AG04449 (cell line): Measurements from ENCODE around the gene BHLHA15.

Experiments used
- CTCF ChIA-PET: fragments of 350-600 bp; formaldehyde crosslinking; extraction: SDS; loops from one replicate; lab custom pipeline; 2021; ENCODE audit warnings: antibody characterized with exemption; lab: Yijun Ruan, JAX
- POLR2A ChIA-PET: fragments of 400-600, 350-600 bp; formaldehyde crosslinking; extraction: SDS; loops from one replicate; lab custom pipeline; 2020; ENCODE audit warnings: antibody characterized with exemption, inconsistent platforms; lab: Yijun Ruan, JAX
- DNase-seq: peaks from one replicate; pipeline ENCODE4 v3.0.0-alpha.2; 2010; ENCODE audit warnings: low read depth, low spot score
- H3K4me3 ChIP-seq: 2 replicates; pipeline ENCODE4 v1.5.1; 2011; ENCODE audit warnings: low read depth, mild to moderate bottlenecking, control low read depth, low read length
- TF ChIP-seq, protein P1 (sequence below): IDR thresholded peaks from one replicate; pipeline ENCODE4 v1.5.1; 2011; ENCODE audit warnings: mild to moderate bottlenecking, moderate library complexity, low read length, control low read depth, inconsistent platforms; ENCODE audit not compliant: insufficient read depth; ENCODE audit errors: missing control alignments

BHLHA15 gene

DNA sequence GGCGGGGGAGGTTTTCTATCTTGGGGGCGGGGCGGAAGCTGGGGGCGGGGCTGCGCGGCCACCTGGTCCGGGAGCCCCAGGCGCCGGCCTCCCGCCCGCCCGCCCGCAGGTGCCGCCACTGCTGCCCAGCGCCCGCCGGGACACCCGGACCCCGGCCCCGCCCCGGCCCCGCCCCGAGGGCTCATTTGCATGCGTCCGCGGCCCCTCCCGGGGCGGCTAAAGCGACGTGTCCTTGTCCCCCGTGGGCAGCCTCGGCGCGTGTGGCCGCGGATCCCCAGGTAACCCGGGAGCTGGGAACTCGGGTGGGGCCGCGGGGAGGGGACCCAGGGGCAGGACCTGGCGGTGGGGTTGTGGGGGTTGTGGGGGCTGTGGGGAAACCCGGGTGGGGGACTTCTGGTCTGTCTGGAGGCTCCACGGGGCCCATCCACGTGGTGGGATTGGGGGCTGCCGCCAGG is at the start of gene BHLHA15:
Gene BHLHA15, plus strand, starts transcription at position 219 of the 455 bp plus-strand sequence. CDS start 871 bp downstream, outside the sequence.
- POLR2A ChIA-PET, result no interaction called here
- H3K4me3 ChIP-seq, result peak within 1 kb of the TSS; percentile 46

DNA sequence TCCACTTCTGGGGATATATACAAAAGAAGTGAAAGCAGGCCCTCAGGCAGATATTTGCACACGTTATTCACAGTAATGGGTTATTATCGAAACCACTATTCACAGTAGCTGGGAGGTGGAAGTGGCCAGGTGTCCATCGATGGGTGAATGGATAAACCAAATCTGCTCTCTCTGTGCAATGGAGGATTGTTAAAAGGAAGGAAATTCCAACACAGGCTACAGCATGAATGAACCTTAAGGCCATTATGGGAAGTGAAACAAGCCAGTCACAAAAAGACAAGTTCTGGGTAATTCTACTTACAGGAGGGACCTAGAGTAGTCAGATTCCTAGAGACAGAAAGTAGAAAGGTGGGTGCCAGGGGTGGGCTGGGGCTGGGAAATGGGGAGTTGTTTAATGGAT is 48.5 kb upstream of the BHLHA15 start:
- CTCF ChIA-PET, result interaction anchor here (0.8 to 16.2 kb wide), 5 partner anchors 26 to 144 kb away, joined by 3 to 544 read pairs (median 3); partner anchors contain the start of gene LMTK2
- TF ChIP-seq, protein P1, sequence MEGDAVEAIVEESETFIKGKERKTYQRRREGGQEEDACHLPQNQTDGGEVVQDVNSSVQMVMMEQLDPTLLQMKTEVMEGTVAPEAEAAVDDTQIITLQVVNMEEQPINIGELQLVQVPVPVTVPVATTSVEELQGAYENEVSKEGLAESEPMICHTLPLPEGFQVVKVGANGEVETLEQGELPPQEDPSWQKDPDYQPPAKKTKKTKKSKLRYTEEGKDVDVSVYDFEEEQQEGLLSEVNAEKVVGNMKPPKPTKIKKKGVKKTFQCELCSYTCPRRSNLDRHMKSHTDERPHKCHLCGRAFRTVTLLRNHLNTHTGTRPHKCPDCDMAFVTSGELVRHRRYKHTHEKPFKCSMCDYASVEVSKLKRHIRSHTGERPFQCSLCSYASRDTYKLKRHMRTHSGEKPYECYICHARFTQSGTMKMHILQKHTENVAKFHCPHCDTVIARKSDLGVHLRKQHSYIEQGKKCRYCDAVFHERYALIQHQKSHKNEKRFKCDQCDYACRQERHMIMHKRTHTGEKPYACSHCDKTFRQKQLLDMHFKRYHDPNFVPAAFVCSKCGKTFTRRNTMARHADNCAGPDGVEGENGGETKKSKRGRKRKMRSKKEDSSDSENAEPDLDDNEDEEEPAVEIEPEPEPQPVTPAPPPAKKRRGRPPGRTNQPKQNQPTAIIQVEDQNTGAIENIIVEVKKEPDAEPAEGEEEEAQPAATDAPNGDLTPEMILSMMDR, result no peak
- POLR2A ChIA-PET, result no interaction called here
- H3K4me3 ChIP-seq, result no peak overlapping the region
- no peak for DNase-seq

More for the DNA sequence above, at the start of gene BHLHA15:
- DNase-seq, result no peak
- CTCF ChIA-PET, result no interaction called here
- TF ChIP-seq, protein P1, result no peak

DNA sequence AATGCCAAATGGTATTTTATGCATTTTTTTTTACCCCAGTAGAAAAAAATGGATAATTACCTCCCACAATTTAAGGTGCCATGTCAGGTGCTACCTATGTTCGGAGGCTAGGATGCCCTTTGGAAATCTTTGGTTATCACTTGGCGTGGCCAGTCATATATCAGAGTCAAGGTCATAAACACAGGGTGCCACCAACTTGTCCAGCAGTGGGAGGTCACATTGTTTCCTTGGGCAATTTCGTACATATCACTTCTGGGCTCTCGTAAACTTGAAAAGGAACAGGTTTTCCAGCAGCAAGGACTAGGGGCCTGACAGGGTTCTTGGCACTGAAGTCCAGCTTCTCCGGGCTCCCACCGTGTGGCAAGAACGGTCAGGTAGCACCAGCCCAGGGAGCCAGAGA is 48.0 kb upstream of the BHLHA15 start:
- no peak for DNase-seq
- CTCF ChIA-PET, result interaction anchor here (1.0 to 16.2 kb wide), 3 partner anchors 56 to 144 kb away, joined by 3 to 544 read pairs (median 170); partner anchors contain the start of gene LMTK2
- POLR2A ChIA-PET, result no interaction called here

DNA sequence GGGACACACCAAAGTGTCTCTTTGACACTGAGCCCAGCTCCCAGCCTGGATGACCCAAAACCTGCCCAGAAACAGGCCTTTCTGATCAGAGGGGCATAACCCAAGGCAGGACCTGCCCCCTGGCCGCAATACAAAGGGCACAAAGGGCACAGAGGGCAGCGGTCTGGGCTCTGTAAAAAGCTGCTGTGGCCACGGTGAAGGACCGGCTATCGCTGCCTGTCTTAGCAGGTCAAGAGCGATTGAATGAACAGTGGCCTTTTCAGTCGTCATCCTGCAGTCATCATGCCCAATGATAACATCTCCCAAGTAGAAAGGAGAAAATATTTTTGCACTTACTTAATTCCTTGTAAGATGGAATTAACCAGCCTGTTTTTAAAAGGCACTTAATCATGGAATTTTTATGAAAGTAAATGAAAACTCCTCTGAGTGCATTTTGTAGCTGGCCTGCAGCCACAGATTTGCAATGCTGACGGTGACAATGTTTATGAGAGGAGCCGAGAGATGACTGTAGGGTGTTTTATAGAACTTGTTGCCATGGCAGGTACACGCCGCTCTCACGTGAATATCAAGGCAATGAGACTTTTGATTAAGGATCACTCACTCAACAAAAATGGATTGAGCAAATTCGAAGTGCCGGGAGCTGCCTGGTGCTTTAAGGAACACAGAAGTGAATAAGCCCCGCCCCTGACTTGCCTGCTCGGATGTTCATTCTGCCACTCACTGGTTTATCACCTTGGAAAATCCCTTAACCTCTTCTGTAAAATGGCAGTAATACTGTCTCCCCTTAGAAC is 47.3 kb upstream of the BHLHA15 start:
- DNase-seq, result peak; percentile 17
- POLR2A ChIA-PET, result no interaction called here
- H3K4me3 ChIP-seq, result no peak overlapping the region
- TF ChIP-seq, protein P1, result no peak
- CTCF ChIA-PET, result interaction anchor here (1.1 to 16.2 kb wide), 7 partner anchors 15 to 145 kb away, joined by 3 to 544 read pairs (median 103); partner anchors contain the start of gene LMTK2

More for the DNA sequence above, 48.0 kb upstream of the BHLHA15 start:
- TF ChIP-seq, protein P1, result no peak
- no peak overlapping the region for H3K4me3 ChIP-seq

DNA sequence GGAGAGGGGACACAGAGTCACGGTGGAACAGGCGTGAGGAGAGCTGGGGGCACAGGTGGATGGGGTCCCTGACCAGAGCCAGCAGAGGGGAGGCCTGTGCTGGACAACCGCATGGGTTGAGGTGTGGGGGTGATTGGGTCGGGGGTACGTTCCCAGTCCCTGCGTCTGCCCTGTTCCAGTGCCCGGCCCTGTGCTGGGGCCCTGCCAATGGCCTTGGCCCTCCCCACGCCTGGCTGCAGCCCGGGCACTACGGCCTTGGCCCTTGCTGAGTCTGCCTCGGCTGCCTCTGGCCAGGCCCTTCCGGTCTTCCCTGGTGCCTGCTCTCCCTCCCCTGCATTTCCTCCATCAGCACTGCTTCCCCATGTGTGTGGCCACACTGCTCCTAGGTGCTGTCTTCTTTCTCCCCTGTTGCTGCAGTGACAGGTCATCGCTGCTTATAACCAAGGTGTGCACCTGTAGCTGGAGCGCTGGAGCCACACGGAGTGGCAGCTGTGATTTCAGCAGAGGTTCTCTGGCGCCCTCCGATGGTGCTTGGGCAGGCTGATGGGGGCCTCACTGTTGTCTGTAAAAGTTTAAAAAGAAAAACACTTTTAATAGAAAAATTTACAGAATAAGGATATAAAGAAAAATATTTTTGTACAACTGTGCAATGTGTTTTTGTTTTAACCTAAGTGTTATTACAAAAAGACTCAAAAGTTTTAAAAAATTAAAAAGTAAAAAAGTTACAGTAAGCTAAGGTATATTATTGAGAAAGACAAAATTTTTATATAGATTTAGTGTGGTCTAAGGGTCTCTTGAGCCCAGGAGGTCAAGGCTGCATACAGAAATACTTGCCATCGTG is 45.2 kb upstream of the BHLHA15 start:
- CTCF ChIA-PET, result interaction anchor here (0.9 to 16.2 kb wide), 17 partner anchors 8 to 147 kb away, joined by 3 to 544 read pairs (median 10); partner anchors contain the start of gene LMTK2

More for the DNA sequence above, 45.2 kb upstream of the BHLHA15 start:
- DNase-seq, result no peak
- POLR2A ChIA-PET, result no interaction called here
- H3K4me3 ChIP-seq, result no peak overlapping the region
- TF ChIP-seq, protein P1, result peak; percentile 58
